IPS-18c (cell line): Measurements from ENCODE around the gene ARIH2.

Experiments used
- H3K4me3 ChIP-seq: 2 replicates; pipeline ENCODE4 v1.7.0; 2013; ENCODE audit warnings: low read depth, mild to moderate bottlenecking, low read length, moderate library complexity; ENCODE audit not compliant: insufficient read depth
- H3K9me3 ChIP-seq: one replicate; pipeline ENCODE4 v1.6.1; 2013; ENCODE audit warnings: mild to moderate bottlenecking, low read length, moderate library complexity; ENCODE audit not compliant: control insufficient read depth, insufficient read depth

Gene ARIH2

GRCh38 chr3:49020330-49021212 is 101.9 kb downstream of the ARIH2 start:
- H3K4me3 ChIP-seq, result peak overlapping the region; percentile 99
- H3K9me3 ChIP-seq, result no peaks in the 10 kb centered on the region

- H3K4me3 ChIP-seq, result peak overlapping the region; percentile 99
- H3K9me3 ChIP-seq, result no peaks in the 10 kb centered on the region
These were observed 102.7 kb downstream of the ARIH2 start for GRCh38 chr3:49021213-49021812.

- Histone ChIP-seq H3K4me3 (peak within 1 kb of the TSS; percentile 99), H3K9me3 (no peaks in the 10 kb centered on the region)
These were observed 103.4 kb downstream of the ARIH2 start, which contains the start of gene NDUFAF3 for GRCh38 chr3:49021813-49022687. Gene NDUFAF3, plus strand, starts transcription at chr3:49022121. Its CDS starts 24 bp downstream, at chr3:49022145.

- Histone ChIP-seq H3K9me3 (no peaks in the 10 kb centered on the region), H3K4me3 (peak overlapping the region; percentile 99)
These were observed 104.1 kb downstream of the ARIH2 start for GRCh38 chr3:49022688-49023171.

- Histone ChIP-seq H3K9me3 (no peaks in the 10 kb centered on the region), H3K4me3 (no peak overlapping the region)
These were observed 105.1 kb downstream of the ARIH2 start for GRCh38 chr3:49023775-49024174.

- no peak overlapping the region for H3K4me3 ChIP-seq
- H3K9me3 ChIP-seq, result no peaks in the 10 kb centered on the region
These were observed 105.8 kb downstream of the ARIH2 start for GRCh38 chr3:49024449-49024848.

GRCh38 chr3:49025005-49025792 is 106.6 kb downstream of the ARIH2 start:
- Histone ChIP-seq H3K4me3 (no peak overlapping the region), H3K9me3 (no peaks in the 10 kb centered on the region)

- H3K4me3 ChIP-seq, result no peak overlapping the region
These were observed 107.3 kb downstream of the ARIH2 start for GRCh38 chr3:49025793-49026520.

GRCh38 chr3:49026536-49026935 is 107.9 kb downstream of the ARIH2 start:
- Histone ChIP-seq H3K9me3 (no peaks in the 10 kb centered on the region), H3K4me3 (no peak overlapping the region)

More at GRCh38 chr3:49025793-49026520, 107.3 kb downstream of the ARIH2 start:
- H3K9me3 ChIP-seq, result no peaks in the 10 kb centered on the region

- Histone ChIP-seq H3K4me3 (no peak overlapping the region), H3K9me3 (no peaks in the 10 kb centered on the region)
These were observed 109.0 kb downstream of the ARIH2 start for GRCh38 chr3:49027634-49028033.

GRCh38 chr3:49028298-49028672 is 109.6 kb downstream of the ARIH2 start:
- no peaks in the 10 kb centered on the region for H3K9me3 ChIP-seq

GRCh38 chr3:49028673-49029562 is 110.3 kb downstream of the ARIH2 start, which contains the start of gene IMPDH2:
Gene IMPDH2, minus strand, starts transcription at chr3:49029398. Its CDS starts 48 bp downstream, at chr3:49029350.
- Histone ChIP-seq H3K4me3 (peak within 1 kb of the TSS; percentile 74), H3K9me3 (no peaks in the 10 kb centered on the region)

More at GRCh38 chr3:49028298-49028672, 109.6 kb downstream of the ARIH2 start:
- H3K4me3 ChIP-seq, result peak overlapping the region; percentile 74

- Histone ChIP-seq H3K4me3 (no peak overlapping the region), H3K9me3 (no peaks in the 10 kb centered on the region)
These were observed 110.9 kb downstream of the ARIH2 start for GRCh38 chr3:49029563-49029884.

GRCh38 chr3:49030321-49030720 is 111.7 kb downstream of the ARIH2 start:
- H3K9me3 ChIP-seq, result no peaks in the 10 kb centered on the region
- H3K4me3 ChIP-seq, result no peak overlapping the region

- no peaks in the 10 kb centered on the region for H3K9me3 ChIP-seq
- H3K4me3 ChIP-seq, result no peak overlapping the region
These were observed 114.1 kb downstream of the ARIH2 start for GRCh38 chr3:49032646-49033304.
